HG03575 (cell line): Measurements from ENCODE around the gene ULK4.
"Not testable (repeated sequence)": the region's sequence is repeated elsewhere in the genome, so short reads cannot be mapped to it uniquely, and the experiment has no call there.

Experiments used
- ATAC-seq: cut with Tn5 transposase; IDR thresholded peaks from one replicate; pipeline ENCODE4 v1.9.1; 2021; ENCODE audit not compliant: unreplicated experiment, insufficient number of reproducible peaks, low FRiP score; ENCODE audit errors: extremely low read depth

The ULK4 gene

GRCh38 chr3:41819236-41819635 lies 142.7 kb downstream of the ULK4 start:
- no peak for ATAC-seq

DNA sequence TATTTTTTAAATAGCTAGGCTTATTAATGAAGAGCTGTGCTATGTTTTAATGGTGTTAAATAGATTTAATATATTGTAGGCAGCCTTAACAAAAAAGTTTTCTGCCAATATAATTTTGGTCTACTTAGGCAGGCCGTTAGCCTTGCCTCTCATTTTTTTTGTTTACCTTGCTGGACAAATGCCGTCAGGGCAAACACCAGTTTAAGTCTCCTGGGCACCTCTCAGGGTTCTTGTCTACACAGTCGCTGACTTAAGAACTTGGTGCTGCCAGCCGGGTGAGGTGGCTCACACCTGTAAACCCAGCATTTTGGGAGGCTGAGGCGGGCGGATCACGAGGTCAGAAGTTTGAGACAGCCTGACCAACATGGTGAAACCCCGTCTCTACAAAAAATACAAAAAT lies 153.3 kb downstream of the ULK4 start:
- ATAC-seq = no peak

DNA sequence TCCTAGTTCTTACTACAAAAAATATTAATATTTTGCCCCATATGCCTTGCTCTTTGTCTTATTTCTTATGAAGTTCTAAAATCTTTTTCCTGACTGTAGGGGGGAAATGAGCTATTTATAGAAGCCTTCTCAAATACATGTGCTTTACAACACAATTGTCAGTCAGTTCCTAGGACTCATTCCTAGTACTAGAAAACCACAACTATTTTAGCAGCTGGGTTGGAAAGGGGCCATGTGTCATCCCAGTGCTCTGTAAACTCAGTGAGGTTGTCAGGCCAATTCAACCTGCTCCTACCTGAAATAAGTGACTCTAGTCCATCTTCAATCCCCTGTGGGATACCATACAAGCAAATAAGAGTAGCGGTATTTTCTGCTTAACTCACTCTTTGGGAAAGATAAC lies 153.8 kb downstream of the ULK4 start:
- no peak for ATAC-seq

- ATAC-seq = no peak
These were observed 166.9 kb downstream of the ULK4 start for GRCh38 chr3:41794748-41795589.

DNA sequence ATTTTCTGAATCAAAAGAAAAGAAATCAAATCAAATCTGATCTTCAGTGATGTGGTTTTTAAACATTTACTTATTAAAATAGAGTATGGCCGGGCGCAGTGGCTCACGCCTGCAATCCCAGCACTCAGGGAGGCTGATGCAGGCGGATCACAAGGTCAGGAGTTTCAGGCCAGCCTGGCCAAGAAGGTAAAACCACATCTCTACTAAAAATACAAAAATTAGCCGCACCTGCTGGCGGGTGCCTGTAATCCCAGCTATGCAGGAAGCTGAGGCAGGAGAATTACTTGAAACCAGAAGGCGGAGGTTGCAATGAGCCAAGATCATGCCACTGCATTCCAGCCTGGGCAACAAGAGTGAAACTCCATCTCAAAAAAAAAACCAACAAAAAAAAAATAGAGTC lies 169.1 kb downstream of the ULK4 start:
- no peak for ATAC-seq

GRCh38 chr3:41769106-41769505 lies 192.8 kb downstream of the ULK4 start:
- ATAC-seq = no peak

- no peak for ATAC-seq
These were observed 193.5 kb downstream of the ULK4 start for GRCh38 chr3:41768363-41768762.

DNA sequence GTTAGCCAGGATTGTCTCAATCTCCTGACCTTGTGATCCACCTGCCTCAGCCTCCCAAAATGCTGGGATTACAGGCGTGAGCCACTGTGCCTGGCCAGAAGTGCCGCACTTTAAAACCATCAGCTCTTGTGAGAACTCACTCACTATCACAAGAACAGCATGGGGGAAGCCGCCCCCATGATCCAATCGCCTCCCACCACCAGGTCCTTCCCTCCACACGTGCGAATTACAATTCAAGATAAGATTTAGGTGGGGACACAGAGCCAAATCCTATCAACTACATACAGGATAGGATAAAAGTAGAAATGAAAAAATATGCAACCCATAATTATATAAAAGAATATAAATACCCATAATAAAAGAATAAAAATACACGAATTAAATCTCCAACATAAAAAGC lies 199.0 kb downstream of the ULK4 start:
- ATAC-seq = not testable (repeated sequence)

GRCh38 chr3:41753651-41754050 lies 208.3 kb downstream of the ULK4 start:
- no peak for ATAC-seq

DNA sequence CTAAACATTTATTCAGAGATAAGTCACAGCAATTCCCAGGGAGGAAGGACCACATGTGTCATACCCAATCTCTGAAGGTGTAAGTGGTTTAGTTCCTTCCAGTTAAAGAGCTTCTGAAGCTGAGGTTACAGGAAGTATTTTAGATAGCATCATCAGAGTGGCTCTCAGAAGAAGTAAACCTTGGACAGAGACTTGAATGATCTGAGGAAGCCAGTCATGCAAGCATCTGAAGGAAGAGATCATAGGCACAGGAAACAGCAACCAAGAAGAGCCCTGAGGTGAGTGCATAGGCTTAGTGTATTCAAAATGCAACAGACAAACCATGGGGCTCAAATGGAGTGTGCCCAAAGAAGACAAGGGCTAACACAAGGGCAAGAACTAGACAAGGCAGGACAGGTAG lies 210.3 kb downstream of the ULK4 start:
- no peak for ATAC-seq

DNA sequence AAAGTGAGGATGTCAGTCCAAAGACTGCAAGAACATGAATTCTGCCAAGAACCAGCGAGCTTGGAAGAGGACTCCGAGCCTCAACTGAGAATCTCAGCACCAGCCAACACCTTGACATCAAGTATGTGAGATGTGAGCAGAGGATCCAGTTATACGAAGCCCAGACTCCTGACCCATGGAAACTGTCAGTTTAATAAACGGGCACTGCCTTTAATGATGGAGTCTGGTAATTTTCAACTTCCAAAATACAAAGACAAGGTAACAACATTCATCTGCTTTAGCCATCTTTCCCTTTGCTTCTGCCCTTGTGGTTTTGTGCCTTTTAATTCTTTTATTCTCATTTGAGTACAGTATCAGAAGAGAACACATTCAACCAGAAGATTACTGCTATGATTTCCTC lies 211.9 kb downstream of the ULK4 start:
- ATAC-seq = no peak

GRCh38 chr3:41746215-41746614 lies 215.7 kb downstream of the ULK4 start:
- no peak for ATAC-seq

DNA sequence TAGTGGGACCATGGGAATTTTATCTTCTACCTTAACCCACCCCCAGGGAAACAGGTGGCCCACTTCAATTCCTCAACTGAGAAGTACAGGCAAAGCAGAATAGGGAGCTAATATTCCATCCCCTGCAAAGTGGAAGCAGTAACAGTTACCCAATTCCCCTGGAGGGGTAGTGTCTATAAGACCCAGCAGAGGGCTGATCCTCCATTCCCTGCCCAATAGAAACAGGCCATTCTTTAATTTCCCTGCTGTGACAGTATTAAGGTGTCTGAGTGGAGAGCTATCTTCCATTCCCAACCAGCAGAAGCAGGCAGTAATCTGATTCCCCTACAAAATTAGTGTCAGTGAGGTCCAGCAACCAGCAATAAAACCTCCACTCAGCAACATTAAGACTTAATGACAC lies 219.8 kb downstream of the ULK4 start:
- ATAC-seq = no peak

GRCh38 chr3:41740374-41740886 lies 221.5 kb downstream of the ULK4 start:
- no peak for ATAC-seq

- no peak for ATAC-seq
These were observed 235.0 kb downstream of the ULK4 start for GRCh38 chr3:41726891-41727290.

GRCh38 chr3:41717641-41718040 lies 244.3 kb downstream of the ULK4 start:
- no peak for ATAC-seq

DNA sequence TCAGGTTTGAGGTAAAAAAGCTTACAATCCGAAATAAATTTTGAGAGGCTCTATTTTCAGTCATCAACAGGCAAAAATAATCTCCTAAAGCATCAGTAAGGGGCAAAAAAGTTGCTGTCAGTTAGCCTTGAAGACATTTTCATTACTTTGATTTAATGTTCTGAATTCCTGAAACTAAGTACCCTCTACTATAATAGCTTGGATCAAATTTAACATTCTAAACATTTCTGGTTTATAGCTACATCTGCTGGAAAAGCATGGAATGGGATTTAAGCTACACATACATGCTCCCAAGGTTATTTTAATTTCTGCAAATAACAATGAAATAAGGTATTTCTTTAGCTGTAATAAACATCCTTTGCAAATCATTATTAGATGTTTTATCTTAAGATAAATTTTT lies 245.4 kb downstream of the ULK4 start:
- ATAC-seq = no peak

DNA sequence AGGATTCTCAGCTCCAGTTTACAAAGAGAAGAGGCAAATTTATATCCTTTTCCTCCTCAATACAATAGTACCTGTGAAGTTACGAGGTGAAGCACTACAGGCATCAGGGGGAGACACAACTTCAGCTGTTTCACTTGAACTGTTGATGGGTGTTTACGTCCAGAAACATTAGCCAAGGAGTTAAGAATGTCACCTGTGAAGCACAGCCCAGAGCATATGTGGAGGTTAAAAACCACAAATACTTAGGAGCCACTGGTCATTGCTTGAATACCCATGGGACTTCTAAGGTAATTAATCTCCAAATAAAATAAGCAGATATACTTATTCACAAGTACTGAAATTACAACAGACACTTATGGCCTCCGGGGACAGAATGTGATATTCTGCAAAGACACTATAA lies 246.5 kb downstream of the ULK4 start:
- no peak for ATAC-seq

DNA sequence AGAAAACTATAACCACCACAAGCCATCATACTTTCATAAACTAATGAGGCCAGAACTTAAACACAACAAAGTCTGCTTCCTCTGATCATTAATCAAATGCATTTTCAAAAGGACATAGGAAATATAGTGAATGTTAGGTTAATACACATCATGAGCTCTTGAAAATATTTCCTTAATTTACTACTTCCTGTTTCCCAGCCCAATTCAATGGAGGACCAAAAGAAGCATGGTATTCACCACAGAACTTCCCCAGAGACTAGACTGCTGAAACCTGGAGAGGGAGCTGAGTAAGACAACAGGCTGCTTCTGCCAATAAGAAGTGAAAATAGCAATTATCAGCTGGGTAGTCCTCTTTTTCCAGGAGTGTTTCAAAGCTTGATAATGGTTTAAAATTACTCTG lies 250.3 kb downstream of the ULK4 start:
- ATAC-seq = no peak

DNA sequence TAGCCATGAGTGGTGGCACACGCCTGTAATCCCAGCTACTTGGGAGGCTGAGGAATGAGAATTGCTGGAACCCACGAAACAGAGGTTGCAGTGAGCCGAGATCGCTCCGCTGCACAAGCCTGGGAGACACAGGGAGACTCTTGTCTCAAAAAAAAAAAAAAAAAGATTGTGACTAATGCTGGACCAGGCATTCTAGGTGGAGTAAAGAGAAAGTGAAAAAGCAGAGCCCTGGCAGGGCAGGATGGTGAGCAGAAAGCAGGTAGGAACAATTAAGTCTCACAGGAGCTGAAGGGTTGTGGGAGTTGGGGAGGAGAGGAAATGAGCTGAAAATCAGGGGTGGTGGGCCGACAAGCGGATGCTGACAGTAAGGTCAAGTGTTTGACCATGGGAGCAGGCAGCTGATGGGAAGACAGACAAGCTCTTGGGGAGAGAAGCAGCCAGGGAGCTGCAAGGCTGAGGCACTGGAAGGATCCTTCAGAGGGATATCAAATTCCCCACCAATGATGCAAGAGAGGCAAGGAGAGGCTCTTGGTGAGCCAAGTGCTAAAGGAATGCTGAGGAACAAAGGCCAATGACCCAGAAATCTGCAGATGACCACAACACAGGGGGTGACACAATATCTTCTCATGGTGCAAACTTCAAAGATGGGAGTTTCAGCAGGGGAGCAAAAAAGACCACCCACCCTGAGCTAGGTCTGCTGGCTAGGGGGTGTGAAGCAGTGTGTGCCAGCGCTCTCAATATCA lies 251.1 kb downstream of the ULK4 start:
- no peak for ATAC-seq
